ENCODE data around the gene COA4.
A peak's percentile ranks its signal among the peaks of the same experiment; 100 is the strongest.

The COA4 gene

GRCh38 chr11:73876424-73877310, at the start of gene COA4, which contains the start of gene PAAF1:
Gene COA4, minus strand, starts transcription at chr11:73876846. Its CDS starts 3,468 bp downstream, at chr11:73873378.
Gene PAAF1, plus strand, starts transcription at chr11:73876999. Its CDS starts 23 bp downstream, at chr11:73877022.
- TF ChIP-seq CTCF (IDR thresholded peaks at IDR 0.05; ENCODE audit: borderline replicate concordance, insufficient read depth, low read depth, low read length) = no peak
- peak within 1 kb of the TSS; percentile 67 for H3K4me3 ChIP-seq (ENCODE audit: low read depth, low read length)

GRCh38 chr11:73921180-73921579, 44.5 kb upstream of the COA4 start:
- no peak overlapping the region for H3K4me3 ChIP-seq (ENCODE audit: low read depth, low read length)
- TF ChIP-seq CTCF (IDR thresholded peaks at IDR 0.05; ENCODE audit: borderline replicate concordance, insufficient read depth, low read depth, low read length) = no peak

DNA sequence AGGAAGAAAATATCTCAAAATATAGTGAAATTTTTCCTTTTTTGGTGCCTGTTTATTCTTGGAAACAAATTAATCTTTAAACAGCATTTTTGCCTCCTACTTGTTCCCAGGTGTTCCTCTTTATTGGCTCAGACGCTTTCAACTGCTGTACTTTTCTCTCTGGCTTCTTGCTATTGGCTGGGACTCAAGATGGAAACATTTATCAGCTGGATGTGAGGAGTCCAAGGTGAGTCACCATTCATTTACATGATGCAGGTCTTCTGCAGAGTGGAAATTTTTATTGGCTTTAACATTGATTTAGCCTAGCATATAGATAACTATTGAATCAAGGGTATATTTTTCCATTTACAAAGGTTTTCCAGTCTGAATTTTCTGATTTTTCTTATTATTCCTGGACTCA, 39.8 kb upstream of the COA4 start:
- no peak overlapping the region for H3K4me3 ChIP-seq (ENCODE audit: low read depth, low read length)
- TF ChIP-seq CTCF (IDR thresholded peaks at IDR 0.05; ENCODE audit: borderline replicate concordance, insufficient read depth, low read depth, low read length) = no peak

- no peak for TF ChIP-seq CTCF (IDR thresholded peaks at IDR 0.05; ENCODE audit: borderline replicate concordance, insufficient read depth, low read depth, low read length)
- no peak overlapping the region for H3K4me3 ChIP-seq (ENCODE audit: low read depth, low read length)
Measured at GRCh38 chr11:73914284-73914683, 37.6 kb upstream of the COA4 start.

GRCh38 chr11:73913472-73913871, 36.8 kb upstream of the COA4 start:
- no peak for TF ChIP-seq CTCF (IDR thresholded peaks at IDR 0.05; ENCODE audit: borderline replicate concordance, insufficient read depth, low read depth, low read length)
- no peak overlapping the region for H3K4me3 ChIP-seq (ENCODE audit: low read depth, low read length)

- no peak for TF ChIP-seq CTCF (IDR thresholded peaks at IDR 0.05; ENCODE audit: borderline replicate concordance, insufficient read depth, low read depth, low read length)
- H3K4me3 ChIP-seq (ENCODE audit: low read depth, low read length) = no peak overlapping the region
Measured at GRCh38 chr11:73912026-73912425, 35.4 kb upstream of the COA4 start.

GRCh38 chr11:73907191-73907590, 30.5 kb upstream of the COA4 start:
- H3K4me3 ChIP-seq (ENCODE audit: low read depth, low read length) = no peak overlapping the region
- no peak for TF ChIP-seq CTCF (IDR thresholded peaks at IDR 0.05; ENCODE audit: borderline replicate concordance, insufficient read depth, low read depth, low read length)
